GM19438 (cell line): Measurements from ENCODE around the gene RAB33A.
A peak's percentile ranks its signal among the peaks of the same experiment; 100 is the strongest.

Source experiments
- ATAC-seq: cut with Tn5 transposase; IDR thresholded peaks from one replicate; pipeline ENCODE4 v1.9.1; 2021; ENCODE audit warnings: low read depth; ENCODE audit not compliant: unreplicated experiment

RAB33A gene

DNA sequence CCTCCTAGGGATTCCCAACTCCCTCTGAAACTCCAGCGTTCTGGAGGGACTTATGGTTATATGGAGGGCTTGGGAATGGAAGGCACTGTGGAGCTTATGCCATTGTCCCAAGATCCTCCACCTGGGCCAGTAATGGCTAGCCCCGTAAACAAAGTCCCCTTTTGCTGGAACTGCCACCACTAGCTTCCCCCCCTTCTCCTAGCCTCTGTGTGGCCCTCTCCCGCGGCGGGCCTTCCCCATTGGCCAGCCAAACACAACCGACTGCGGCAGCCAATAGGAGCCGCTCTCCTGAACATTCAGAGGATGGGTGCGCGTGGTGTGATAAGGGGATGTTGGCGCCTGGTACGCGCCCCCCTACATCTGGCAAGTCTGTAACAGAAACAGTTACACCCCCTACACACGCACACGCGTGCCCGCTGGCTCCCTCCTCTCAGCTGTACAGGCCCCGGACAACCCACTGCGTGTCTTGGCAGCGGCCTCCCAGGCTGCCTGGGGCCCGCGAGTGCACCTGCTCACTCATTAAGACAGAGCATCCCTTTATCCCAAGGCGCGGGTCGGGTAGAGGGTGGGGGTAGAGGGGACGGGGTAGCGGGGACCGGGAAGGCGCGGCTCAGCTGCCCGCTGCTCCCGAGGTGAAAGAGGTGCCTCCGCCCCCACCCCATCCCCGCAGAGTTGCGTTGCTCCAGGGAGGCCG, 863 bp upstream of the RAB33A start:
- peak; percentile 64 for ATAC-seq

DNA sequence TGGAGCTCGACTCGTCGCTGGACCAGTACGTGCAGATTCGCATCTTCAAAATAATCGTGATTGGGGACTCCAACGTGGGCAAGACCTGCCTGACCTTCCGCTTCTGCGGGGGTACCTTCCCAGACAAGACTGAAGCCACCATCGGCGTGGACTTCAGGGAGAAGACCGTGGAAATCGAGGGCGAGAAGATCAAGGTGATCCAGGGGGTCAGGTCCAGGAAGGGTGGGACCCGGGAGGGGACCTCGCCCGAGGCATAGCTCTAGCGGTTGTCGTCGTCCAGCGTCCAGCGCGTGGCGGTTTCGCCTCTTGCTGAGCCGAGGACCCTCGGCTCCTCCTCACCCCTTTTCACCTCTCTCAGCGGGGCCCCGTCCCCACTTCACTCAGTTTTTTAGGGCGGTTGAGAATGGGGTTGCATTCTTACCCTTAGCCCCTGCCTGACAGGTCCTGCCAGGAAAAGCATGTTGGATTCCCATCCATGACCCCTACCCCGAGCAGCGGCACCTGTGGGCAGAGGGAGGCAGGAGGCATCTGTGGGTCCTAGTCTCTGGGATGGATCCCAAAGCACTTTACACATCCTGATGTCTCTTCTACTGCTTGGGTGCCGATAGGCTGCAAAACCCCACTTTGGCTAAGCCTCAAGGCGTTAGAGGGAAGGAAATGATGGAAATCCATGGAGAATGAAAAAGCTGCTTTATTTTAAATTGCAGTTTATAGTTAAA, 524 bp downstream of the RAB33A start:
- ATAC-seq, result no peak

- peak; percentile 40 for ATAC-seq
Measured at GRCh38 chrX:130173190-130173895, 1.6 kb downstream of the RAB33A start.

DNA sequence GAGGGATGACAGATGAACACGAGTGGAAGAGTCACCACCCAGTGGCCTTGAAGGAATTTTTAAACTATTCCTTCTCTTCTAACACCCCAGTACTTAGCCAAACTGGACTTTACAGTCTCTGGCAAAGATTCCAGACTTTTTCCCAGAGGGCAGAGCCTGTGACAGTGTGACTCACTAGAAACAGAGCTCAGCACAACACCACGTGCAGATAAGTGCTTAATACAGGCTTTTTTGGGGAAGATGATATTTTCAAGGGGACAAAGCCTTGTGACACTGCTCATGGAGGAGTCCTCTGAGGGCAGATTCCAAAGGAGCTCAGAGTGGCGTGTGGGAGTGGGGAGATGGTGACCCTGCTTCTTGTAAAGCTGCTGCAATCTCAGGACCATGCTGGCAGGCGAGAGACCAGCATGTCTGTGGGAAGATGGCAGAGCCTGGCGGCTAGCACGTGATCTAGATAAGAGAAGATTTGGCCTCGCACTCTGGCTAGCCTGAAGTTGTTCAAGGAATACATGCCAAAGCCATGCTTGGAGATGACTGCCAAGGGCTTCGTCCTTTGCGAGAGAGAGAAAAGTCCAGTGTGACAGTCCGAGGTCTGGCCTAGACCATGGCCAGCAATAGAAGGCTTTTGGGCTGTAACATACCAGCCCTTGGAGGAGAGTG, 2.4 kb downstream of the RAB33A start:
- ATAC-seq, result no peak

- no peak for ATAC-seq
Measured at GRCh38 chrX:130174937-130175336, 3.2 kb downstream of the RAB33A start.

DNA sequence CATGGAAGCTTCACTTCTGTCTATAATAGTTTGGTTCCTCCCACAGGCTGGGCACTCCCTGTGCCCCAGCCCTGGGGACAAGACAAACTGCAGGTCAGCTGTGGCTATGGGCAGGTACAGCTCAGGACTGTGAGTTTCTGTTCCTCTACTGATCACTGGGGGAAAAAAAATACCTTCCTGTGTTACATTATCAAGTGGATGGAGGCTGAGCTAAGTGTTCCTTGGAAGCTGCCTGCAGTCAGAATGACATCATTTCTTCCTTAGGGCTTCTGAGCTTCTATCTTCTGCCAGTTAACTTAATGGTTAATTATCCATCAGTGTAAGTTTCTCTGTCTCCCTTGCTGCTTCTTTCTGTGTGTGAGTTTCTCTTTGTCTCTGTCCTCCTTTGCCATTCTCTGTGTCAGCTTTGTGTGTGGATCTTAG, 4.6 kb downstream of the RAB33A start:
- peak; percentile 63 for ATAC-seq

DNA sequence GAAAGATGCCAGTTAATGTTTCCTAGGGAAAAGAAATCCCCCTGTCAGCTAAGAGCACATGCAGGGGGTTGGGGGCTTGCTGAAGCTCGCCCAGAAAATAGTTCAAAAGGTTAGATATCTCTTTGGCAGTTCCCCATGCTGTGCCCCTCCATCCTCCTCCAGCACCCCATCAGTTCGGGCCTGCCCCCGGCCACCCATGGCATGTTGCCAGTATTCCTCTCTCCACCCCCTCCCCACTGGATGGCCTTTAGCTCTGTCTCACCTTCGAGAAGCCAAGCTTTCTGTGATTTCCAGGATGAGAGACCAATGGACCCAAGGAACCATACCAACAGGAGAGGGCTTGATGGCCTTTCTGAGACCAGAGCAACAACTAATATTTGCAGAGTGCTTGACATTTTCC, 5.2 kb downstream of the RAB33A start:
- ATAC-seq, result no peak

DNA sequence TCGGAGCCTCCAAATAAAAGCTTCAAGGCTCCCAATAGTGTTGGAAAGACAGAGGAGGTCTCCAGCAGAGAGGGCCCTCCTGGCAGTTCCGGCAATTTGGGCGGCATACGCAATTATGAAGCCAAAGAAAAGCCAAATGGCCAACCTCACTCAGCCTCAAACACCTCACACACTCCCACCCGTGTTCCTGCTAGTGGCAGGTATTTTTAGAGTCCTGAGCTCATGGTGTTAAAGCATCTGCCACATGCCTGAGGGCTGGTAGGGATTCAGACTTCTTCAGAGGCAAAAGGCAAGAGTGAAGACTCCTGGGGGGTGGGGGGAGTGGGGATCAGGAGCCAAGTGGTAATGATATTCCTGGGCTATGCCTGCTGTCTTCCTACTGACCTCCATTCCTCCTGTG, 7.4 kb downstream of the RAB33A start:
- no peak for ATAC-seq

GRCh38 chrX:130179579-130180215, 7.9 kb downstream of the RAB33A start:
- ATAC-seq, result no peak

- no peak for ATAC-seq
Measured at GRCh38 chrX:130184168-130184567, 12.4 kb downstream of the RAB33A start.

DNA sequence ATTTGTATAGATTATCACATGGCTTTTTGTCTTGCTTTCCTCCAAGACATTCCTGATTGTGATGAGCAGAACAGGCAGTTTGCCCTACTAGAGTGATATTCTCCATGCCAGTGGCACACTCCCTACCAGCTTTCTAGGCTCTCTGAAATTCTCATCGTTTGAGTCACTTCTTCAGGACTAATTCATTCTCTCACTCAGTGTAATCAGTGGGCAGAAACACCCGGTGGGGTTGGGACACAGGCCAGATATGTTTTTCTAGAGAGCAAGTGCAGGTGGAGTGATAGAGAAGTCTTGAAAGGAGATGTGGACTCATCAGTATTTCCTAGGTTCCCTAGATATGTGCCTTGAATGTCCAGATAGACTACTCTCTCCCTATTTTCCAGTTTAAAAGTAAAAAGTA, 13.1 kb downstream of the RAB33A start:
- no peak for ATAC-seq

DNA sequence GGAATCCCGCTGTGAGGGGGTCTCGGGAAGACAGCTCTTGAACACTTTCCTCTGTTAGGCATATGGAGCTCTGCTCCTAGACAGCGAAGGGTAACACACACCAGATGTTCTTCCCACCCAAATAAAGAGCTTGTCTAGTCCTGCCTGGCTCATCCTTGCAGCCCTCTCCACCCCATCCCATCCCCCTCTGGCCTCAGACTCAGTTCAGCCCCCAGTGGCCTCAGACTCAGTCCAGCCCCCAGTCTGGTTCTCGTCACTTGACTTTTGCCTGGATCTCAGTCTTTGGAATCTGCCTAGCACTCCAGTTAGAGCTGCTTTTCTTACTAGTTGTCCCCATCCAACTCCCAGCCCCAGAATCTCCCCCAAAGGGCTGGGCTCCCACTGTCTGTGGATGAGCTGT, 14.9 kb downstream of the RAB33A start:
- no peak for ATAC-seq

GRCh38 chrX:130190801-130191200, 19.0 kb downstream of the RAB33A start:
- no peak for ATAC-seq

DNA sequence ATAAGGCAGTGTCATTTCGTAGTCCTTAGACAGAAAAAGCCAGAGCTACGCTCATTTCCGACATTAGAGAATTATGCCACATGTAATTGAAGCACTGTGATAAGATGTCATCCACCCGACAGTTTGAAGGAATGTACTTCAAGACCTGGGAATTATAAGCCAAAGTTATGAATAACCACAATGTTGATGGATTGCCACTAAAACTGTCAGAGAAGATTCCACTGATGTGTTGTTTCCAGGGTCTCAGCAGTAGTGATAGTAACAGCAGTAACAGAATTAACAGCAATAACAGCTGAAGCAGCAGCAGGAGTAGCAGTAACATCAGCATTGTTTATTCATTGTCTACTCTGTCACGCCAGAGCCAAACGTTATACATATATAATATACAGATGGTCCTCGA, 24.7 kb downstream of the RAB33A start:
- no peak for ATAC-seq

DNA sequence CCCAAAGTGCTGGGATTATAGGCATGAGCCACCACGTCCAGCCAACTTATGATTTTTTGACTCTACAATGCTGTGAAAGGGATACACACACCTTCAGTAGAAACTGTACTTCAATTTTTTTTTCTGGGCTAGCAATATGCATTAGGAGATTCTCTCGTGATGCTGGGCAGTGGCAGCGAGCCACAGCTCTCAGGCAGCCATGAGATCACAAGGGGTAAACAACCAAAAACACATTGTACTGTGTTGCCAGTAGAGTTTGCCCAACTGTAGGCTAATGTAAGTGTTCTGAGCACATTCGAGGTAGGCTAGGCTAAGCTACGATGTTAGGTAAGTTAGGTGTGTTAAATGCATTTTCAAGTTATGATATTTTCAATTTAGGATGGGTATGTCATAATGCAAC, 25.7 kb downstream of the RAB33A start:
- no peak for ATAC-seq

GRCh38 chrX:130204647-130205046, 32.9 kb downstream of the RAB33A start:
- no peak for ATAC-seq

DNA sequence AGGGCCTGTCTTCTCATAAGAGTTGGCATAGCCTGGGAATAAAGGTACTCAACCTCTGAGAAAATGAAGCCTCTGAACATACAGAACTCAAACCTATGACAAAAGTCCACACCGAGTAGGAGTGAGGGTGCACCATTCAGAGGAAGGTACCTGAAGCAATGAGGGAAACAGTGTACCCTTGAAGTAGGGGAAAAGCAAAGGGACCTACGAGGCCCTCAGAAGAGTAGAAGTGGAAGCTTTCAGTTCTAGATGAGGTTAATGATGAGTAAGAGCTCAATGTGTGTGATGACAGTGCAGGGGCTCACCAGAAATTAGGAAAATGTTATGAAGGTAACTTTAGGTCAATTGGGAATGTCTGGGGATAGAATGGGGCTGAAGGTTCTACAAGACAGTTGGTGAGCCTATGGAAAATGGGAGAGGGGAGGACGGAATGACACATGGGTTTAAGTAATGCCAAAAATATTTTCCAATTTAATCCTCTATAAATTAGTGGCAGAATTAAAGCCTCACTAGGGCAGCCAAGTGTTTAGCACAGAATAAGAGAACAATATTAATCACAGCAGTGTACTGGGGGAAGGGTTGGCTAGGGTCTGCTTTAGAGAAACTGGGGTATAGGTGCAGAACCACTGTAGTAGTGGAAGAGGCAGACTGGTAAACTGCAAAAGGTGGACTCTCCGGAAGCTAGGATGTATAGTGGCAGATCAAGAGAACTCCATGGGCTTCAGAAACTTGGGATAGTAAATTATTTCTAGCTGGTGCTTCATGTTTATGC, 39.8 kb downstream of the RAB33A start:
- ATAC-seq, result no peak

GRCh38 chrX:130212371-130212770, 40.6 kb downstream of the RAB33A start:
- no peak for ATAC-seq

- no peak for ATAC-seq
Measured at GRCh38 chrX:130213376-130213775, 41.6 kb downstream of the RAB33A start.

DNA sequence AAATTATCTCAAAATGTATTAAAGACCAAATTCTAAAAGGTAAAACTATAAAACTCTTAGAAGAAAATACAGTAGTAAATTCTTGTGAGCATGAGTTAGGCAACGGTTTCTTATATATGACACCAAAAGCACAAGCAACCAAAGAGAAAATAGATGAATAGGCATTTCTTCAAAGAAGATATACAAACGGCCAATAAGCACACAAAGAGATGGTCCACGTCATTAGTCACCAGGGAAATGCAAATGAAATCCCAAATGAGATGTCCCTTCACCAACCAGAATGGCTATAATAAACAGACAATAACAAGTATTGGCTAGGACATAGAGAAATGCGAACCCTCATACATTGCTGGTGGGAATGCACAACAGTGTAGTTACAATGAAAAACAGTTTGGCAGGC, 44.6 kb downstream of the RAB33A start:
- ATAC-seq, result no peak
